Measurements from ENCODE around the gene EXOC6. TPM values are rescaled to one million over a fixed set of nuclear protein-coding genes. Genes with fewer than 3 reads are reported as not detected.

Gene EXOC6
- total and polyA plus RNA-seq, 10 of the 15 experiments (the other 5 are each of a cell fraction or from before 2014, with no cell fraction given) = 7.6 to 53.8 (median 13.3) TPM

- H3K9ac ChIP-seq (ENCODE audit: control insufficient read depth, insufficient read depth, low read length) = no peak overlapping the region
- H2AFZ ChIP-seq (ENCODE audit: control insufficient read depth, low read depth, low read length) = no peak overlapping the region
- ChIA-PET SMC1A (ENCODE audit: uncharacterized antibody, unreplicated experiment) (interaction anchor here (0.9 to 1.1 kb wide), 2 partner anchors 13 to 268 kb away, joined by 3 read pairs; no protein-coding TSS in a partner anchor), POLR2A (no interaction called here), RAD21 (ENCODE audit: unreplicated experiment) (interaction anchor here (0.9 kb wide), 1 partner anchor 240 kb away, joined by 5 read pairs; no protein-coding TSS in a partner anchor), CTCF (interaction anchor here (1.2 to 6.3 kb wide), 4 partner anchors 209 to 276 kb away, joined by 3 to 44 read pairs (median 5); no protein-coding TSS in a partner anchor)
- 48% methylated on average over 10 of the region's 10 CpGs for WGBS (ENCODE audit: insufficient coverage, insufficient replicate concordance, low lambda C conversion rate, missing lambda C conversion rate)
- no TSS peak for BruUV-seq (replicated peaks)
- DNase-seq (ENCODE audit: low read depth, low spot score) (no peak), FAIRE-seq (no peak), ATAC-seq (no peak)
- no peak overlapping the region for H3K4me3 ChIP-seq
- H3K9me3 ChIP-seq (replicated peaks; ENCODE audit: control insufficient read depth, insufficient read depth, low read length) = no peaks in the 10 kb centered on the region
- in situ Hi-C loops (cut with MboI) (loop anchor here (5.0 kb wide), 2 partner anchors 210 to 270 kb away; no protein-coding TSS in a partner anchor), intact Hi-C loops (cut with micrococcal nuclease; ENCODE audit: unreplicated experiment) (loop anchor here (5.0 kb wide), 1 partner anchor 115 kb away; no protein-coding TSS in a partner anchor)
- no peaks in the 10 kb centered on the region for H3K36me3 ChIP-seq (ENCODE audit: control insufficient read depth in 2 of 2, insufficient read depth in 2 of 2, low read length in 1 of 2)
- no peaks in the 10 kb centered on the region for H4K20me1 ChIP-seq (ENCODE audit: control insufficient read depth, insufficient read depth)
- no peak overlapping the region for H3K27ac ChIP-seq (ENCODE audit: control insufficient read depth, insufficient read depth)
- no peaks in the 10 kb centered on the region for H3K79me2 ChIP-seq (ENCODE audit: control insufficient read depth, insufficient read depth, low read length)
- H3K4me2 ChIP-seq (ENCODE audit: control insufficient read depth, insufficient read depth) = no peak overlapping the region
- peaks cover 5% of the 10 kb centered on the region; the same call in 1 of the 2 replicates for H3K4me1 ChIP-seq (ENCODE audit: control insufficient read depth, insufficient read depth, low read length)
- peaks cover 0 to 1% of the 10 kb centered on the region in 2 experiments; a peak in 2 of 4 replicates for H3K27me3 ChIP-seq (replicated peaks in 1 of 2; ENCODE audit: control insufficient read depth in 2 of 2, insufficient read depth in 2 of 2, low read length in 1 of 2)
- TF ChIP-seq POLR2AphosphoS2 (IDR thresholded peaks at IDR 0.05; ENCODE audit: low read depth, low read length) (no peak), SUPT20H (IDR thresholded peaks at IDR 0.05; ENCODE audit: borderline replicate concordance, control insufficient read depth, low read depth, low read length) (no peak), KDM1A (IDR thresholded peaks at IDR 0.05; ENCODE audit: borderline replicate concordance) (no peak), STAT3 (IDR thresholded peaks at IDR 0.05; ENCODE audit: low read depth, low read length) (no peak), RCOR1 (conservative IDR thresholded peaks at IDR 0.05; ENCODE audit: low read depth, low read length) (no peak), RAD21 (IDR thresholded peaks at IDR 0.05; ENCODE audit: insufficient read depth, low read depth, low read length) (no peak), MTA3 (IDR thresholded peaks at IDR 0.05; ENCODE audit: borderline replicate concordance, low read length) (no peak), YBX1 (IDR thresholded peaks at IDR 0.05) (no peak), SIN3A (IDR thresholded peaks at IDR 0.05; ENCODE audit: low read depth, low read length) (no peak), PAX8 (IDR thresholded peaks at IDR 0.05) (no peak), IRF5 (IDR thresholded peaks at IDR 0.05; ENCODE audit: borderline replicate concordance) (no peak), ZNF207 (IDR thresholded peaks at IDR 0.05; ENCODE audit: borderline replicate concordance) (no peak), NR2C2 (IDR thresholded peaks at IDR 0.05; ENCODE audit: borderline replicate concordance, control insufficient read depth, insufficient read length, low read depth) (no peak)
- TF ChIP-seq, protein P1, sequence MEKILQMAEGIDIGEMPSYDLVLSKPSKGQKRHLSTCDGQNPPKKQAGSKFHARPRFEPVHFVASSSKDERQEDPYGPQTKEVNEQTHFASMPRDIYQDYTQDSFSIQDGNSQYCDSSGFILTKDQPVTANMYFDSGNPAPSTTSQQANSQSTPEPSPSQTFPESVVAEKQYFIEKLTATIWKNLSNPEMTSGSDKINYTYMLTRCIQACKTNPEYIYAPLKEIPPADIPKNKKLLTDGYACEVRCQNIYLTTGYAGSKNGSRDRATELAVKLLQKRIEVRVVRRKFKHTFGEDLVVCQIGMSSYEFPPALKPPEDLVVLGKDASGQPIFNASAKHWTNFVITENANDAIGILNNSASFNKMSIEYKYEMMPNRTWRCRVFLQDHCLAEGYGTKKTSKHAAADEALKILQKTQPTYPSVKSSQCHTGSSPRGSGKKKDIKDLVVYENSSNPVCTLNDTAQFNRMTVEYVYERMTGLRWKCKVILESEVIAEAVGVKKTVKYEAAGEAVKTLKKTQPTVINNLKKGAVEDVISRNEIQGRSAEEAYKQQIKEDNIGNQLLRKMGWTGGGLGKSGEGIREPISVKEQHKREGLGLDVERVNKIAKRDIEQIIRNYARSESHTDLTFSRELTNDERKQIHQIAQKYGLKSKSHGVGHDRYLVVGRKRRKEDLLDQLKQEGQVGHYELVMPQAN (conservative IDR thresholded peaks at IDR 0.05) = no peak
- TF ChIP-seq, protein P2, sequence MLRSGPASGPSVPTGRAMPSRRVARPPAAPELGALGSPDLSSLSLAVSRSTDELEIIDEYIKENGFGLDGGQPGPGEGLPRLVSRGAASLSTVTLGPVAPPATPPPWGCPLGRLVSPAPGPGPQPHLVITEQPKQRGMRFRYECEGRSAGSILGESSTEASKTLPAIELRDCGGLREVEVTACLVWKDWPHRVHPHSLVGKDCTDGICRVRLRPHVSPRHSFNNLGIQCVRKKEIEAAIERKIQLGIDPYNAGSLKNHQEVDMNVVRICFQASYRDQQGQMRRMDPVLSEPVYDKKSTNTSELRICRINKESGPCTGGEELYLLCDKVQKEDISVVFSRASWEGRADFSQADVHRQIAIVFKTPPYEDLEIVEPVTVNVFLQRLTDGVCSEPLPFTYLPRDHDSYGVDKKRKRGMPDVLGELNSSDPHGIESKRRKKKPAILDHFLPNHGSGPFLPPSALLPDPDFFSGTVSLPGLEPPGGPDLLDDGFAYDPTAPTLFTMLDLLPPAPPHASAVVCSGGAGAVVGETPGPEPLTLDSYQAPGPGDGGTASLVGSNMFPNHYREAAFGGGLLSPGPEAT (IDR thresholded peaks at IDR 0.05; ENCODE audit: low read depth) = no peak
- TF ChIP-seq, protein P3, sequence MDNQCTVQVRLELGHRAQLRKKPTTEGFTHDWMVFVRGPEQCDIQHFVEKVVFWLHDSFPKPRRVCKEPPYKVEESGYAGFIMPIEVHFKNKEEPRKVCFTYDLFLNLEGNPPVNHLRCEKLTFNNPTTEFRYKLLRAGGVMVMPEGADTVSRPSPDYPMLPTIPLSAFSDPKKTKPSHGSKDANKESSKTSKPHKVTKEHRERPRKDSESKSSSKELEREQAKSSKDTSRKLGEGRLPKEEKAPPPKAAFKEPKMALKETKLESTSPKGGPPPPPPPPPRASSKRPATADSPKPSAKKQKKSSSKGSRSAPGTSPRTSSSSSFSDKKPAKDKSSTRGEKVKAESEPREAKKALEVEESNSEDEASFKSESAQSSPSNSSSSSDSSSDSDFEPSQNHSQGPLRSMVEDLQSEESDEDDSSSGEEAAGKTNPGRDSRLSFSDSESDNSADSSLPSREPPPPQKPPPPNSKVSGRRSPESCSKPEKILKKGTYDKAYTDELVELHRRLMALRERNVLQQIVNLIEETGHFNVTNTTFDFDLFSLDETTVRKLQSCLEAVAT (IDR thresholded peaks at IDR 0.05) = no peak
- TF ChIP-seq, protein P4, sequence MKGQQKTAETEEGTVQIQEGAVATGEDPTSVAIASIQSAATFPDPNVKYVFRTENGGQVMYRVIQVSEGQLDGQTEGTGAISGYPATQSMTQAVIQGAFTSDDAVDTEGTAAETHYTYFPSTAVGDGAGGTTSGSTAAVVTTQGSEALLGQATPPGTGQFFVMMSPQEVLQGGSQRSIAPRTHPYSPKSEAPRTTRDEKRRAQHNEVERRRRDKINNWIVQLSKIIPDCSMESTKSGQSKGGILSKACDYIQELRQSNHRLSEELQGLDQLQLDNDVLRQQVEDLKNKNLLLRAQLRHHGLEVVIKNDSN (IDR thresholded peaks at IDR 0.05; ENCODE audit: borderline replicate concordance, extremely low read length, insufficient read depth, low read depth, low read length) = no peak
Measured at GRCh38 chr10:93081834-93082233, 233.5 kb downstream of the EXOC6 start.
